ENCODE results near the gene UBASH3B.

DNA sequence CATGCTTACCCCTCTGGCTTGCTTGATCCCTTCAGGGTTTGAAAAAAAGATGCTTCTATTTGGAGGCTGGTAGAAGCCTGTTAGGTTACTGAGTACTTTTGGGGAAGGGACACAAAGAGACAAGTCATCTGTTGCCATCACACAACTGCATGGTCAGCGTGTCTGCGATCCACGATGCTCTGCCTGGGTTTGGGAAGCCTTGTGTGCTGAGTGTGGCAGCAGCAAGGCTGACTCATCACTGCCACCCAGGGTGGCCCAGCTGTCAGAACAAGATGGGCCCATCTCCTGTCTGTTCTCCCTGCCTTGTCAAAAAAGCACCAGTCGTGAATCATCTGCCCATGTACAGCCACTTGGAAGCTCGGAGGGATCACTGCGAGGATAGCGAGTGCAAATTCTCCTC is 26.2 kb downstream of the UBASH3B start:
- TF ChIP-seq, protein P1, sequence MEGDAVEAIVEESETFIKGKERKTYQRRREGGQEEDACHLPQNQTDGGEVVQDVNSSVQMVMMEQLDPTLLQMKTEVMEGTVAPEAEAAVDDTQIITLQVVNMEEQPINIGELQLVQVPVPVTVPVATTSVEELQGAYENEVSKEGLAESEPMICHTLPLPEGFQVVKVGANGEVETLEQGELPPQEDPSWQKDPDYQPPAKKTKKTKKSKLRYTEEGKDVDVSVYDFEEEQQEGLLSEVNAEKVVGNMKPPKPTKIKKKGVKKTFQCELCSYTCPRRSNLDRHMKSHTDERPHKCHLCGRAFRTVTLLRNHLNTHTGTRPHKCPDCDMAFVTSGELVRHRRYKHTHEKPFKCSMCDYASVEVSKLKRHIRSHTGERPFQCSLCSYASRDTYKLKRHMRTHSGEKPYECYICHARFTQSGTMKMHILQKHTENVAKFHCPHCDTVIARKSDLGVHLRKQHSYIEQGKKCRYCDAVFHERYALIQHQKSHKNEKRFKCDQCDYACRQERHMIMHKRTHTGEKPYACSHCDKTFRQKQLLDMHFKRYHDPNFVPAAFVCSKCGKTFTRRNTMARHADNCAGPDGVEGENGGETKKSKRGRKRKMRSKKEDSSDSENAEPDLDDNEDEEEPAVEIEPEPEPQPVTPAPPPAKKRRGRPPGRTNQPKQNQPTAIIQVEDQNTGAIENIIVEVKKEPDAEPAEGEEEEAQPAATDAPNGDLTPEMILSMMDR (IDR thresholded peaks at IDR 0.05) = no peak
- TF ChIP-seq EZH2 (IDR thresholded peaks at IDR 0.05) = no peak

Measured in neural progenitor cell (in vitro differentiated cells).